PC-3 (cell line): ENCODE measurements around the gene GRIK5.

Experiments used
- EZH2 ChIP-seq: fragments of 300-600 bp; sonication (generic); IDR thresholded peaks from one replicate; pipeline ENCODE4 v1.6.1; 2017; ENCODE audit warnings: antibody characterized with exemption, mild to moderate bottlenecking, low read length; ENCODE audit not compliant: unreplicated experiment
- TF ChIP-seq, protein P1 (sequence below): fragments of 300-600 bp; sonication (generic); conservative IDR thresholded peaks from 2 replicates; pipeline ENCODE4 v1.5.1; 2017; ENCODE audit warnings: antibody characterized with exemption, low read depth, mild to moderate bottlenecking, low read length

DNA sequence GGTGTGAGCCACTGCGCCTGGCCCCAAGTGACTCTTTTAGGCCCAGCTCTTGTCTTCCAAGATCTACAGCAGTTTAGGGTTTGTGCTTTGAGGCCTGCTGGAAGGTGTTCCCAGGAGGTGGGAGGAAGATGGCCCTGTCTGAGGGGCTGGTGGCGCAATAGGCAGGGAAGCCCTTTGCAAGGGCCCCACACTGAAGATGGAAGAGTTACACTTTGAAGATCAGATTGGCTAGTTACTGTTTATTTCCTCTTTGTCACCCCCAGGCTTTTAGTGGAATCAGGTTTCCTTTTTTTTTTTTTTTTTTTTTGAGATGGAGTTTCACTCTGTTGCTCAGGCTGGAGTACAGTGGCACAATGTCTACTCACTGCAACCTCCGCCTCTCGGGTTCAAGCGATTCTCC, 109.0 kb downstream of the GRIK5 start:
- TF ChIP-seq, protein P1, sequence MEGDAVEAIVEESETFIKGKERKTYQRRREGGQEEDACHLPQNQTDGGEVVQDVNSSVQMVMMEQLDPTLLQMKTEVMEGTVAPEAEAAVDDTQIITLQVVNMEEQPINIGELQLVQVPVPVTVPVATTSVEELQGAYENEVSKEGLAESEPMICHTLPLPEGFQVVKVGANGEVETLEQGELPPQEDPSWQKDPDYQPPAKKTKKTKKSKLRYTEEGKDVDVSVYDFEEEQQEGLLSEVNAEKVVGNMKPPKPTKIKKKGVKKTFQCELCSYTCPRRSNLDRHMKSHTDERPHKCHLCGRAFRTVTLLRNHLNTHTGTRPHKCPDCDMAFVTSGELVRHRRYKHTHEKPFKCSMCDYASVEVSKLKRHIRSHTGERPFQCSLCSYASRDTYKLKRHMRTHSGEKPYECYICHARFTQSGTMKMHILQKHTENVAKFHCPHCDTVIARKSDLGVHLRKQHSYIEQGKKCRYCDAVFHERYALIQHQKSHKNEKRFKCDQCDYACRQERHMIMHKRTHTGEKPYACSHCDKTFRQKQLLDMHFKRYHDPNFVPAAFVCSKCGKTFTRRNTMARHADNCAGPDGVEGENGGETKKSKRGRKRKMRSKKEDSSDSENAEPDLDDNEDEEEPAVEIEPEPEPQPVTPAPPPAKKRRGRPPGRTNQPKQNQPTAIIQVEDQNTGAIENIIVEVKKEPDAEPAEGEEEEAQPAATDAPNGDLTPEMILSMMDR: no peak
- no peak for TF ChIP-seq EZH2
